Measurements from ENCODE around the gene ARHGEF17.

DNA sequence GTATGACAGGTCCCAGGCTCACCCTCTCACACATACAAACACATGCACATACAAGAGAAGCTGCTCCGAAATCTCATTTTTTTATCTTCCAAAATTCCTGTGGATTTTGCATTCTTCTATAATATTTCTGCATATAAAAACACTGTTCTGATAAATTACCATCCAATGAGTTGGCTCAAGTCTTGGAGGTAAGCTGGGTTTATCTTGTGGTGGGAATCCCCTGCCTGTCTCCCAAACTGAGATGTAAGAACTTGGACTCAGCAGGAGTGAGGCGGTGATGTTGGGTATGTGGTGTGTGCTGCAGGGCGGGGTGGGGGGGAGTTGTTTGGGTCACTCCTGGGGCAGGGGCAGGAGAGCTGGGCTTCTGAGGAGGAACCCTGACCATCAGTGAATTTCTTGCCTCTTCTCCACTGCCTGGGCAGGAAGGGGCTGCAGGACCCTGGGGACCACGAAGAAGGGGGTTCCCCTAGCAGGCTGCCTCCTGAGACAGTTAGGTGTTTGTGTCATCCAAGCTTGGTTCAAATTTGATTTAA, 42.7 kb upstream of the ARHGEF17 start:
- TF ChIP-seq EZH2 (IDR thresholded peaks at IDR 0.05) (no peak), CTCF (IDR thresholded peaks at IDR 0.05) (no peak), EZH2phosphoT487 (IDR thresholded peaks at IDR 0.05) (no peak)

Data from neural progenitor cell (in vitro differentiated cells).